Activated T-cell treated with anti-CD3 and anti-CD28 coated beads for 48 hours (primary cell): ENCODE measurements around the gene CEP126.

ENCODE experiments used
- DNase-seq: peaks from one replicate; pipeline ENCODE4 v3.0.0-alpha.2; 2020; ENCODE audit warnings: low read depth

CEP126 gene

DNA sequence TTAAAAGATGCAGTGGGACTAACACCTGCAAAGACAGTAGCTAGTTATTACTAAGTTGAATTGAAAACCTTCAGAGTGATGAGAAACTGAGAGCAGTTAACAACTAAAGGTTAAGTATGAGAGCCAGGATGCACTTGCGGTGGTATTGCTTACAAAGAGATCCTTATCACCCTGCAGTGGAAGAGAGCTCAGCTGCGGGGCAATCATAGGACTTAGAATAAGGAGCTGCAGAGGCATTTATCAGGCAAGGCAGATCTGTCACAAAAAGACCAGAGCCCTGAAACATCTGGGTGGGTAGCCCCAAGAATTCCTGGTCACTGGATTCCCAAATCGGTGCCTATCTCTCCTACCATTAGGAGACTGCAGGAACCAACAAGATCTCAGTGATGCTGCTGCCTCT lies 98.1 kb downstream of the CEP126 start:
- DNase-seq, result no peak

DNA sequence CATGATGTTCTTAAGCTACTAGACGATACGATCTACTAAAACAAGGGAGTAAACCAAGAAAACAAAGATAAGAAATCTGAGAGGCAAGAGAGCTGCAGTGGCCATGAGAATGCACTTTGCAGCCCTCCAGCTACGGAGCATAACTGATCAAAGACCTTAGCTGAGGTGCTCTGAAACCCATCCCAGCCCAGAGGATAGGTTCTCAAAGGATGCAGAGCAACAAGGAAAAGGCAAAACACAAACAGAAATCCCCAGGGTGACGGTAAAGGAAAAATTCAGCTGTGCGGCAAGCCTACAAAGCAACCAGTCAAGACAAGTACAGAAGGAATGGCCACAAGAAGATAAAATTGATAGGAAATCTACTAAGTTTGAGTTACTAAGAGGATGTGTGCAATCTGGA lies 99.9 kb downstream of the CEP126 start:
- DNase-seq, result no peak

DNA sequence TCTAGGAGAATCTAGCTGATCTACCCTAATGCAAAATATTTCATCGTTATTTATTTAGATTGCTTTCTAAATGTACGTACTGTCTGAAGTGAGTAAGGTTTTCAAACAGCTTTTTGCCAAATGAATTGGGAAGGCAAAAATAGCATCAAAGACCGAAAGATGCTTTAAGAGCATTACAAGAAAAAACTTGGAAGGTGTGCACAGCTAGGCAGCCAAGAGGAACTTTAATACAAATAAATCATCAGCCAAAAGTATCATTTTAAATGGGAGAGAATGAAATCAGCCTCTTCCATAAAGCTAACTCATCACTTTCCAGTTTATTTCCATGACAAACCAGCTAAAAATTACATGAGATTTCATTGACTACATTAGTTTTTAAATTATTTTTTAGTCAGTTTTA lies 102.2 kb downstream of the CEP126 start:
- DNase-seq, result no peak

DNA sequence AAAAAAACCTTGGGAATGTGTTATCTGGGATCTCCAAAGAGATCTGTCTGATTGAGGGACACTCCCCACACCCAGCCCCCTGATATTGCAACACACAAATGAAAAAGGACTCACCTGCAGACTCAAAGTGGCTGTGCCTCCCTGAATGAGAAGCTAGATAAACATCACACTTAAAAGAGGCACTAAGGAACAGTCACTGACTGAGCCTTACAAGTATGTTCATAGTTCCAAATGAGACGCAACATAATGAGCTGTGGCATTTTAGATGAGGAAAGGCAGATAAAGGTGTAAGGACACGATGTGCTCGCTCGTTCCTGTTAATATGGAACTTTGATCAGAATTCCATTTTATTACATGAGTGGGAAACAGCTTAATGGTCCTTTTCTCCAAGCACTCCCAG lies 111.4 kb downstream of the CEP126 start:
- no peak for DNase-seq

DNA sequence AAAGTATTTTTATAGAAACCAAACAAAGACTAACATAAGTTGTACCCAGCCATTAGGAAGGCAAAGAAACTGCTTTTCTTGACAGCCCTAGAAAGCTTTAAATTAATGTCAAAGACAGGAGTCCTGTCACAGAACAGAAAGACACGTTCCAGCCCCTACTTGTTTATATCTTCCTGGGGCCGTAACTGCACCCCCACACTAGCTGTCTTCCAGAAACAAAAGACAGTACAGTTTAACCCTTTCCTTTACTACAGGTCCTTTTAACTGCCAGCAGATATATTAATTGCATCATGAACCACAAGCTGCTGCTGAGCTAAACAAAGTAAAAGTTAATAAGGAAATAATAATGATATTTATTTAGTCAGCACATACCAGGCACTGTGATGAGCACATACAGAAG lies 112.1 kb downstream of the CEP126 start:
- no peak for DNase-seq

DNA sequence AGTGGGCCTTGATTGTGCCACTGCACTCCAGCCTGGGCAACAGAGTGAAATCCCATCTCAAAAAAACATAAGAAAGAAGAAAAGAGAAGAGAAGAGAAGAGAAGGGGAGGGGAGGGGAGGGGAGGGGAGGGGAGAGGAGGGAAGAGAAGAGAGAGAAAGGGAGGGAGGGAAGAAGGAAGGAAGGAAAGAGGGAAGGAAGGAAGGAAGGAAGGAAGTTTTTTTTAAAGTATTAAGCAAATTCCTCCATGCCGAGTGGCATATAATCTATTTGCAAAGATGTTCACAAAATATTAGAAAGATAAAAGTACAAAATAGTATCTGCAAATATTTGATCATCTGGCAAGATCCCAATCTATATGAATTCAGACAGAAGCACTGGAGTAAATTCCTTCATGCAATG lies 121.9 kb downstream of the CEP126 start:
- no peak for DNase-seq

DNA sequence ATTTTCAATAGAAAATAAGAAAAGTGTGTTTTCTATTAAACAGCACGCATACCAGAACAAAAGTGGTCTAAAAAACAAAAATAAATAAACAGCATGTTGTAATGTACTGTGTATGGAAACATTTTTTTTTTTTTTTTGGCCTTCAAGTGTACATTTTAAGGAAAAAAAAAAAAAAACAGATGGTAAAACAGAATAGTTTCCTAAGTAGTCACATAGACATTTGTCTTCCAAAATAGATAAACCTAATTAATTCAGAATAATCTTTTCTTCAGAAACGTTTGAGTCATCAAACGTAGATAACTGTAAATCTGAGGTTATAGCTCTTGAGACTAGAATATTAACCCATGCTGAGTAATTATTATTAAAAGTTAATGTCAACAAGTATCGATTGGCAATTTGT lies 132.0 kb downstream of the CEP126 start:
- DNase-seq, result no peak

DNA sequence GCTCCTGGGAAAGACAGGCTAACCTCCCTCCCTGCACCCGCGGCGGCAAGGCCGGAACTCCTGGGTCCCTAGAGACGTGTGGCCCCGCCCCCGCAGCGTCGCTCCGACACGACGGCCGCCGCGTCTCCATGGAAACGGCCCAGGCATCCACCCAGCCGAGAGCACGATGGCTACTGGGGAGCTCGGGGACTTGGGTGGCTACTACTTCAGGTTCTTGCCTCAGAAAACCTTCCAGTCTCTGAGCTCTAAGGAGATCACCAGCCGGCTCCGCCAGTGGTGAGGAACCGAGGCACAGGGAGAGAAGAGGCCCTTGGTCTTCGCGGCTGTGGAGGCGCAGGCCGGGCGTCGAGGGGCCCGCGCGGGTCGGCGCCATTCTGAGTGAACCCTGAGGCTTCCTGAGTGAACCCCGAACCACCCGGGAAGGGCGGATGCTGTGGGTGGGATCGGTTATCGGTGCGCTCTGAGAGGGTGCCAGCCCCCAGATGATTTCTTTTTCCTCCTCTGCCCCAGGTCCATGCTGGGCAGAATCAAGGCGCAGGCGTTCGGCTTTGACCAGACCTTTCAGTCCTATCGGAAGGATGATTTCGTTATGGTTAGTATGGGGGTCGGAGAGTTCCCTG lies 132.6 kb downstream of the CEP126 start, which contains the start of gene CFAP300:
CFAP300 (plus strand) TSS at position 133 of the 620 bp plus-strand sequence; CDS start at position 167, 34 bp downstream.
- DNase-seq, result peak; percentile 53
